Osteoblast (primary cell): Measurements from ENCODE around the gene SLC41A3. TPM values are rescaled to one million over a fixed set of nuclear protein-coding genes. Genes with fewer than 3 reads are reported as not detected.

Source experiments
- DNase-seq: peaks from one replicate; pipeline ENCODE4 v3.0.0; 2011; ENCODE audit warnings: low spot score, mixed read lengths; ENCODE audit not compliant: insufficient read length; ENCODE audit errors: missing footprints
- H2AFZ ChIP-seq: 2 replicates; pipeline ENCODE4 v1.6.0; 2011; ENCODE audit warnings: mild to moderate bottlenecking, low read length
- H3K27ac ChIP-seq: 2 replicates; pipeline ENCODE4 v1.5.1; 2011; ENCODE audit warnings: mild to moderate bottlenecking, low read depth, low read length, moderate library complexity
- H3K27me3 ChIP-seq: 2 replicates; pipeline ENCODE4 v1.6.0; 2012; ENCODE audit warnings: mild to moderate bottlenecking, control low read depth, inconsistent platforms, low read length, moderate library complexity; ENCODE audit not compliant: insufficient read depth
- H3K36me3 ChIP-seq: 2 replicates; pipeline ENCODE4 v1.5.1; 2011; ENCODE audit warnings: mild to moderate bottlenecking, low read length, control low read depth, moderate library complexity; ENCODE audit not compliant: insufficient read depth
- H3K4me1 ChIP-seq: 2 replicates; pipeline ENCODE4 v1.5.1; 2011; ENCODE audit warnings: mild to moderate bottlenecking, low read length, control low read depth, moderate library complexity; ENCODE audit not compliant: insufficient read depth
- H3K4me2 ChIP-seq: 2 replicates; pipeline ENCODE4 v1.6.0; 2011; ENCODE audit warnings: mild to moderate bottlenecking, low read length; ENCODE audit not compliant: insufficient read depth
- H3K4me3 ChIP-seq: fragments of 200-600 bp; sonication (generic); 3 replicates; pipeline ENCODE4 v1.5.1; 2012; ENCODE audit warnings: mild to moderate bottlenecking, low read length, inconsistent platforms; ENCODE audit not compliant: insufficient read depth
- H3K79me2 ChIP-seq: 2 replicates; pipeline ENCODE4 v1.6.0; 2012; ENCODE audit warnings: mild to moderate bottlenecking, low read length, control low read depth, inconsistent platforms; ENCODE audit not compliant: insufficient read depth
- H3K9me3 ChIP-seq: 2 replicates; pipeline ENCODE4 v1.5.1; 2011; ENCODE audit warnings: low read depth, low read length, control low read depth
- H4K20me1 ChIP-seq: 2 replicates; pipeline ENCODE4 v1.6.0; 2012; ENCODE audit warnings: mild to moderate bottlenecking, low read length, control low read depth; ENCODE audit not compliant: insufficient read depth
- CTCF ChIP-seq: IDR thresholded peaks from 2 replicates; pipeline ENCODE4 v1.5.1; 2011; ENCODE audit warnings: mild to moderate bottlenecking, low read depth, low read length, moderate library complexity; ENCODE audit errors: extremely low read depth
- total RNA-seq: library from RNA; depleted of rRNA; stranded (reverse); fragments of >200 nt; gene quantifications from 2 replicates; pipeline ENCODE4 v1.2.3, GENCODE V29; 2012

SLC41A3 gene
- total RNA-seq, 1 donor: 59.4 TPM

GRCh38 chr3:126064627-126065258, 19.2 kb downstream of the SLC41A3 start:
- H3K27me3 ChIP-seq: no peaks in the 10 kb centered on the region
- H3K79me2 ChIP-seq: peaks cover 2% of the 10 kb centered on the region
- no peaks in the 10 kb centered on the region for H3K4me1 ChIP-seq
- peaks cover 2% of the 10 kb centered on the region for H4K20me1 ChIP-seq
- TF ChIP-seq CTCF: no peak
- no peak overlapping the region for H2AFZ ChIP-seq
- no peaks in the 10 kb centered on the region for H3K9me3 ChIP-seq
- no peak overlapping the region for H3K4me2 ChIP-seq
- H3K27ac ChIP-seq: no peak overlapping the region
- no peak for DNase-seq
- H3K36me3 ChIP-seq: no peaks in the 10 kb centered on the region
- H3K4me3 ChIP-seq: no peak overlapping the region

GRCh38 chr3:126063358-126063965, 20.5 kb downstream of the SLC41A3 start:
- Histone ChIP-seq H3K4me3 (no peak overlapping the region), H4K20me1 (peaks cover 2% of the 10 kb centered on the region), H3K4me2 (no peak overlapping the region), H3K79me2 (no peaks in the 10 kb centered on the region), H3K9me3 (no peaks in the 10 kb centered on the region), H2AFZ (no peak overlapping the region), H3K27ac (no peak overlapping the region), H3K36me3 (no peaks in the 10 kb centered on the region), H3K27me3 (no peaks in the 10 kb centered on the region), H3K4me1 (peaks cover 9% of the 10 kb centered on the region)
- no peak for DNase-seq
- TF ChIP-seq CTCF: no peak

- Histone ChIP-seq H3K4me1 (peaks cover 9% of the 10 kb centered on the region), H3K27me3 (no peaks in the 10 kb centered on the region), H3K79me2 (no peaks in the 10 kb centered on the region), H3K4me3 (no peak overlapping the region), H4K20me1 (peaks cover 2% of the 10 kb centered on the region), H3K36me3 (no peaks in the 10 kb centered on the region), H3K4me2 (no peak overlapping the region), H3K27ac (no peak overlapping the region), H2AFZ (no peak overlapping the region), H3K9me3 (no peaks in the 10 kb centered on the region)
- DNase-seq: no peak
- TF ChIP-seq CTCF: no peak
These were observed 22.5 kb downstream of the SLC41A3 start for GRCh38 chr3:126061301-126062032.

GRCh38 chr3:126060613-126061145, 23.2 kb downstream of the SLC41A3 start:
- DNase-seq: no peak
- no peaks in the 10 kb centered on the region for H3K79me2 ChIP-seq
- H2AFZ ChIP-seq: no peak overlapping the region
- H3K9me3 ChIP-seq: no peaks in the 10 kb centered on the region
- H3K4me3 ChIP-seq: no peak overlapping the region
- no peak overlapping the region for H3K4me2 ChIP-seq
- no peaks in the 10 kb centered on the region for H3K27me3 ChIP-seq
- no peak for TF ChIP-seq CTCF
- H3K36me3 ChIP-seq: no peaks in the 10 kb centered on the region
- H3K27ac ChIP-seq: no peak overlapping the region
- peaks cover 2% of the 10 kb centered on the region for H4K20me1 ChIP-seq
- peaks cover 9% of the 10 kb centered on the region for H3K4me1 ChIP-seq
